Measurements from ENCODE around the gene TSHZ1.
A peak's percentile ranks its signal among the peaks of the same experiment; 100 is the strongest.

Gene TSHZ1

DNA sequence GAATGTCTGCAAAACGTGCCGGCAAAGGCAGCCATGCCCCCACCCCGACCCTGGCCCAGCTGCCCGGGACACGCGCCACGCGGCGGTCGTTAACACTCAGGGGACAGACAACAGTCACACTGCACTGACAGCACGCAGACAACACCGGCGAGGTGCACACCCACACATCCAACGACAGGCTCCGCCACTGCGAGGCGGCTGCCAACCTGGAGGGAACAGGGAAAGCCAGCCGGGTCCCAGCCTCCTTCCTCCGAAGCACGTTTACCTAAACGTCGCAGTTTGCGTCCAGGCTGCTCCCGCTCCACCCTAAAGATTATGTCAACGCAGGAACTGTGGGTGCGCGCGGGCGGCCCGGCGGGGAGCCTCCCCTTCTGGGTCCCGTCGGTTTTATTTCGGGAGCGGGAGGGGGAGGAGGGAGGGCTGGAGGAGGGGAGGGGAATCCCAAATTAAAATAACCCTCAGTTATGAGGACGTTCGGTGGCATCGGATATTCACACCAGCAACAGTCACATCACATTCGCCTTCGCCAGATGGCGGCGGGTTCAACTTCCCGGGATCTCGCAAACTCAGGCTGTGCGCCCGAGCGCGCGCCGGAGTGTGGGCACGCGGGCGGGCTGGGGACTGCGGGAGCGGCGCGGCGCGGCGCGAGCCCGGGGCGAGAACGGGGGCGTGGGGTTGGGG lies 2.3 kb upstream of the TSHZ1 start:
- DNase-seq = peak; percentile 70

DNA sequence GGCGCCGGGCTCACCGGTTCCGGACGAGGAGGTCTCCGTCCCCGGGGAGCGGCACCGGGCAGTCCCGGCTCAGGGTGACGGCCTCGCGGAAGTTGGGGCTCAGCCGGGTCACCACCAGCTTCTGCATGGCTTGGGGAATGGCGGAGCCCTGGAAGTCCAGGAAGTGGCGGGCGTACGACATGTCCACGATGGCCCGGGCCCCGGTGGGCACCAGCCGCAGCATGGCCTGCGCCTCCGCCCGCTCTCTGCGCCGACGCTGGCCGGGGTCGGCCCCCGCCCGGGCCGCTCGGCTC lies 1.8 kb upstream of the TSHZ1 start:
- no peak for DNase-seq

DNA sequence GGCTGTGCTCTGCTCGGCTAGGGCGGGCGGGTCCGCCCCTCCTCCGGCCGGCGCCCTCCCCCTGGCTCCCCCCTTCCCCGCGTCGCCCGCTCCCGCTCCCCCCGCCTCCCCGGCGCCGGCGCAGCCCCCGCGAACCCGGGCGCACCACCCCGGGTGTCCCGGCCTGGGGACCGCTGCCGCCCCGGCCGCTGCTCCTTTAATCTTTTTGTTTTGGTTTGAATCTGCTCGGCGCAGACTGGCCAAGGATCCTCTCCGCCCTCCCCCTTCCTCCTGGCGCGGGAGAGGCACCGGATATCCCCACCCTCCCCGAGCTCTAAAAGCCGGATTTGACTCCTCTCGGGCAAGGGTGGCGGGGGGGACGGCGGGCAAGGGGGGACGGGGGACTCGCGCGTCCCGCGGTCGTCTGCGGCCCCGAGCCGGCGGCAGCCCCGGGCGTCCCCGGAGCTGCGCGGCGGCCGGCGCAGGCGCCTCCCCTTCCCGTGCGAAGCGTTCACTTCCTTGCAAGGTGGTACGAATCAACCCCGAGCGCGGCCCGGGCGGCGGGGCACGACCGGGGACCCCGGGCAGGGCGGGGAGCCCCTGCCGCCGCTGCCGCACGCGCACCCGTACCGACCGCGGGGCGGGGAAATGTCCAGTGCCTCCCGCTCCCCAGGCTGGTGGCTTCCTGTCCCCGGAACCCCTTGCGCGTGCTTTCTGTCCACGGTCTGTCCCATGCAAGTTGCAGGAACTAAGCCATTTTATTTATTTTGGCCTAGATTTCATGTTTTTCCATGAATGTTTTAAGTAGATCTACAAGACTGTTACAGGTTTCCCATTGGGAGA lies 1.3 kb upstream of the TSHZ1 start, which contains the start of gene PTGR3:
PTGR3 (minus strand) TSS at position 11 of the 822 bp plus-strand sequence. CDS start 81 bp downstream, outside the sequence.
- DNase-seq = peak; percentile 93

DNA sequence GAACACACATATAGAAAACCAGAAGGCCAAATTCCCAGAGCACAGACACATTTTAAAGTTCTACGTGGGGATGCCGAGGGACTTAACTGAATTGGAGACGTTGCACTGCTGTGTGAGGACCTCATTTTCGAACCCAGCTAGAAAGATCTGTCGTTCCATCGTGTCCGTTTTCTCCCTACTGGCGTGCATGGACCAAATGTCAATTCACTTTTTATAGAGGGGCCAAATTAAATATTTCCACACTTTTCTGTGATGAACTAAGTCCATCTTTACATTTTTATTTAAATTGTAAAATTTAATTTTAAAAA lies 692 bp upstream of the TSHZ1 start:
- DNase-seq = no peak

DNA sequence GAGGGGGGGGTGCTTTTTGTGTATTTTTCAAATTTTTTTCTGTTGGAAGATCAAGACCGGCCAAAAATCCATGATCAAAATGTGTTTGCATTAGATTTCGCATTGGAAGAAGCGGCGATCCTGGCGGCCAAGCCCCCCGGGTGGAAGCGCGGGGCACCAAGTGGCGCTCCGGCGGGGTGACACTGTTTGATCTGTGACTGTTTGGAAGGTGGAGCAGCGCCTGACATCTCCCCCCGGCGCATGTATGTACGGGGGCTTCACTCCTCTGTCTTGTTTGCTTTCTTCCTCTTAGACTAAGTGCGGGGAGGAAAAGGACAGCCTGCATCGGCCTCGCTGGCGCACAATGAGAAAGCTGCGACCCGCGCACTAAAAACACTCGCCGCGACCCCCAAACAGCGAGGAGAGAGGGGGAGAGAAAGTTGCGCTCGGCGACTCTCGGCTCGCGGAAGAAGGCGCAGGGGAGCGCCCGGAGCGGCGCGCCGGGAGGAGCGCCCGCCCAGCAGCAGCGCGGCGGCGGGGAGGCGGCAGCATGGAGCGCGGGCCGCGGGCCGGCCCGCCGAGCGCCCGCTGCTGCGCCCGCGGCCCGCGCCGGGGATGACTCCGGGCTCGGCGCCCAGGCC lies 515 bp downstream of the TSHZ1 start:
- peak; percentile 59 for DNase-seq

DNA sequence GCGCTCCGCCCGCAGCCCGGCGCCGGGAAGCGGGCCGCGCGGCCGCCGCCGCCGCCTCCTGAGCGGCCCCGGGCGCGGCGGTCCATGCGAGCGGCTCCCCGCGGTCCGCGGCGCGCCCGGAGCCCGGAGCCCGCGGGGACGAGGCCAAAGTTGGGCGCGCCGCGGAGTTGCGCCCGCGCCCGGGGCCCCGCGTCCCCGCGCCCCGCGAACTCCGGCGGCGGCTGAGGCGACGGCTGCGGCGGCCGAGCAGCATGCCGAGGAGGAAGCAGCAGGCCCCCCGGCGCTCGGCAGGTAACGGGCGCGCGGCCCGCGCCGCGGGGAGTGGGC lies 992 bp downstream of the TSHZ1 start:
- DNase-seq = no peak

DNA sequence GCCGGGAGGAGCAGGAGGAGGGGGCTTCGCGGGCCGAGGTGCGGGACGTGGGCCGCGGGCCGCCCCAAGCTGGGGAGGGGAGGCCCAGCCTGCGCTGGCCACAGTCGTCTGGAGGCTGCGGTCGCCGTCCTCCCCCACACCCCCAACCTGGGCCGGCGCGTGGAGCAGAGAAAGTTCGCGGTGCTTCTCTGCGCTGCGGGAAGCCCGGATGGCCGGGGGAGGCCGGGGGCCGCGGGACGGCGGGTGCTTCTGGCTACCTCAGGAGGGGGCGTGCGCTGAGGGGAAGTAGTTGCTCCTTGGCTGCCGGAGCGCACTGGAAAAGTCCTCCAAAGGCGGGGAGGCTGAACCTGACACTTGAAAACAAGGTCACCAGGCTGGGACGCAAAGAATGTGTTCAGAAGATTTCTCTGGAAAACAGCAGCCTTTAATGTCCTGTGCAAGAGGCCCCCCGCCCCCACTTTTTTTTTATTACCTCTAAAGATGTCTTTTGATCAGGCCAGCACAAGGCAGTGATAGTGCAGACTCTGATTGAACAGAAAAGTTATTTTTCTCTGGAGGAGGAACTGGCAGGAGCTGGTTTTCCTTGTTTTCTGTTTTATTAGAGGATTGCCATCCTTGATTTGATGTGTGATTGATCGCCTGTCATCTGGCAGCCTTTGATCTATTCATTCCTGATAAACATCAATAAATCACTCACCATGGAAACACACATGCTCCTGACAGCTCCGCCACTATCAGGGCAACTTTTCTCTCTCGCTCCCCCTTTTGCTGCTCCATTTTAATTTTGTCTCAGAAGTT lies 1.6 kb downstream of the TSHZ1 start:
- DNase-seq = peak; percentile 66

DNA sequence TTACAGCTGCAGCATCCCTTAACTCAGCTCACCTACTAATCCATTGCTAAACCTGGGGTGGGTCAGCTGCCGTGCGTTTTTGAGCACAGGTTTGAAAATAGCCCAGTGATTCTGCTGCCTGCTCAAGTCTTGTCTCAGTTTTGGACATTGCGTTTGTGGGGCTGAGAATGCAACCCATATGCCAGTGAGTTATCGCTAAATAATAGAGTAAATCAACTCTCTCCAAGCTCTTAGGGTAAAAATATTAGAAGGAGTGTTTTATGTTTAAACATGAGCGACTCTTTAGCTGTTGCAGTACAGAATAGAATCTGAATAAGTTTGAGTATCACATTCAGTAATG lies 2.1 kb downstream of the TSHZ1 start:
- DNase-seq = no peak

DNA sequence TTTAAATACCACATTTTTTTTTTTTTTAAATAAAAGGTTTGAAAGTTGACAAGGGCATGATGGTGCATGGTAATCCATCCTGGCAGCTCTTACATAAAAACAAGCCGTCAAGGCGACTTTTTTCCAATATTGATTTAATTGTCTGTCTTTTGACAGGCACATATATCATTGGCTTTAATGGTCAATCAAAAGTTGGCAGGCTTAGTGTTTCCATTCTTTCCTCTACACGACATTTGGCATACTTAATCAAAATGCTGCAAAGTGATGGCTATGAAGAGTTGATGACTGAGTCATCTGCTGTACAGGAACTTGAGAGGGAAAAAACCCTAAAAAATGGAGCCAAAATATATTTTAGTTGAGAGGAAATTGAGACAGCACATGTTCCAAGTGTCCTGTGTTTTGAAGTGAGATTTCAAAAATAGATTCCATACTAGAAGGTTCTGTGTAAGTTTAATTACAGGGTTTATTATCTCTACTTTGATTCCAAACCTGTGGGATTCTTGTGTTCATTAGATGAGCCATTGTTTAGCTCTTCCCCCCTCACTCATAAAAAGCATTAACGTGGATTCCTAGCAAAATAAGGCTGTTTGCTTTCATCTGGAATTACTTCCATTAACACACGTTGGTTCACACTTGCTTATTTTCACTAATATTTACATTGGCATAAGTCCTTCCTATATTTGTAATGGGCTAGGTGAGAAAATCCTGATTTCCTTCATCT lies 3.2 kb downstream of the TSHZ1 start:
- DNase-seq = no peak

DNA sequence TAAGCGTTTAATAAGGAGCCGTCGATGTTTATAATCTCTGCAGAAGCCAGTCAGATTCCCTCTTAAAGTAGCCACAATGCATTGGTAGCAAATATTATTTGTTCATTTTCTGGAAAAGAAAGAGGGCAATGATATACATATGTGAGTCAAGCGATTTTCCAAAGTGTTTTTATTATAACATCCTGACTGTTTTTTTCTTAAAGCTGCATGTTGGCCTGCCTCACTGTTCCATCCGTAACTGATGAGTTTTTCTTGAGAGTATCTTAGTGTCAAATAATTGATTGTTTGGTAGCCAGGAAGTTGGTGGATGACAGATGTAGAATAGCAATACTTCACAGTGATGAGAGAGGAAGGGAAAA lies 3.7 kb downstream of the TSHZ1 start:
- no peak for DNase-seq

DNA sequence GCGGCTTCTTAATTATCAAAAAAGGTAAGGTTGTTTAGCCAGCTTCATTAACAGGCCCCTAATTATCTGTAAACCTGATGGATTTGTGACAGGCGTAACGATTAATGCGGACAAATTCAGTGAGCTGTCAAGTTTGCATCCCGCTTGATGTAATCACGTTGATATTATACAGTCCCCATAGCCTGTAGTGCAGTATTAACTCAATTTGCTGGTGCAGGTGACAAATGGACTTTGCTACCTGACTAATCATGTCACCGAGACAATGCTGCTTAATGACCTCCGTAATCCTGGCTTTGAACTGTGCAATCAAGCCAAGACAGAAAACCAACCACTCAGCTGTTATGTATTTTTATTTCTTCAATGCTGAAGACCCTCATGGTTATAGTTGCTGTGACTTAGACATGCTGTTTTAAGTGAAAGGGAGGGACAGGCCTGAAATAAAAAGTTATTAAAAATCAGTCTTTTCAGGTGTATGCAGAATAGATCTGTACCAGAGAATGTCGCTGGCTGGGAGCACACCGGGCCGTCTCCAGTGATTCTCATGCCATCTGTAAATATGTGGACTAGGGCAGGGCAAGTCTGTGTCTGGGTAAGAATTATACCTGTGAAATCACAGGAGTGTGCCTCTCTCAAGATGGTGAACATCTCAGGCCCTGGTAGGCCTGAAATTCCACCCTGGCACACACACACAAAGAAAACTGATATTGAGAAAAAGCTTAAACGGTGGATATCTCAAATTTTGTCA lies 4.3 kb downstream of the TSHZ1 start:
- DNase-seq = no peak

DNA sequence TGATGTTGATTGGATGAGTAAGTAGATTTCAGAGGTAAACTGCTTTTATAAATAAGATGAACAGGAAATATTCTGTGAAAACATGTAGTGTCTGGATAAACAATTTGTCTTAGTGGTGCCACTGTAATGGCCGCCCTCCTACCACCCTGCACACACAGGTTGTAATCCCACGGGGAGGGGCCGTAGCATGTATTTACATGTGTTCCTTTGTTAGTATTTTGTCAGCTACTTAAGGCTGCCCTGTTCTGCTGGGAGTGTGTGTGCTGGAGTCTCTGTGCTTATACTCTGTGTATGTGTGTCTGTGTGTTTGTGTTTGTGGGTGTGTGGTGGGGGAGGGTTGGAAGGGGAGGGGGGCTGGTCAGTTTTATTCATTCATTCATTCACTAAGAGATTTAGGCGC lies 5.1 kb downstream of the TSHZ1 start:
- no peak for DNase-seq

DNA sequence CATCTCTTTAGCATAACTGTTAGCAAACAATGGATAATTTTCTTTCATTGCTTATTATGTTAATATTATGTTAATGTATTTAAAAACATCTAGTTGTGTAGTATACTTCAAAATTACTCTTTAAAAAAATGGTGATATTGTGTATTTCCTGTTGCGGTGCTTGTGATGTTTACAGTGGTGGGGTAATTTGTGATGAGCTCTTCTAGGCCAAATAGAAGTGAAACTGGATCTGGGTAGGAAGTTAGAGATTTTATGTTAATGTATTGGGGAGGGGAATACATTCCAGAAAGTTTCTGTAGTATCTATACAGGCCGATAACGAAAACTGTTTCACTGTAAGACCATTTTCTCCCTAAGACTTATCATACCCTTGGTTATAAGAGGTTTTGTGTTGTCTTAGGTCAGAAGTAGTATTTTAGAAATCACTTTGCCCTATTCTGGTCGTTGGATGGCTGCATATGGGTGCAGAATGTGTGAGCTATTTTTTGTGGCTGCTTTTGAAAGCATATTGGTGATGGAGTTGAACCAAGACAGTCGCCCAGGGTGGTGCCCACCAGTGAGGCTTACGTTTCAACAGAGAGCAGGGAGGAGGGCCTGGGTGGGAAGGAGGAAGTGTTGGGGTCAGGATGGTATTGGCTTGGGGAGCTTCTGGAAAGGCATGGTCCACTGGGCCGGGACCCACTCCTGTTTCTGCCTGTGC lies 5.8 kb downstream of the TSHZ1 start:
- DNase-seq = no peak

DNA sequence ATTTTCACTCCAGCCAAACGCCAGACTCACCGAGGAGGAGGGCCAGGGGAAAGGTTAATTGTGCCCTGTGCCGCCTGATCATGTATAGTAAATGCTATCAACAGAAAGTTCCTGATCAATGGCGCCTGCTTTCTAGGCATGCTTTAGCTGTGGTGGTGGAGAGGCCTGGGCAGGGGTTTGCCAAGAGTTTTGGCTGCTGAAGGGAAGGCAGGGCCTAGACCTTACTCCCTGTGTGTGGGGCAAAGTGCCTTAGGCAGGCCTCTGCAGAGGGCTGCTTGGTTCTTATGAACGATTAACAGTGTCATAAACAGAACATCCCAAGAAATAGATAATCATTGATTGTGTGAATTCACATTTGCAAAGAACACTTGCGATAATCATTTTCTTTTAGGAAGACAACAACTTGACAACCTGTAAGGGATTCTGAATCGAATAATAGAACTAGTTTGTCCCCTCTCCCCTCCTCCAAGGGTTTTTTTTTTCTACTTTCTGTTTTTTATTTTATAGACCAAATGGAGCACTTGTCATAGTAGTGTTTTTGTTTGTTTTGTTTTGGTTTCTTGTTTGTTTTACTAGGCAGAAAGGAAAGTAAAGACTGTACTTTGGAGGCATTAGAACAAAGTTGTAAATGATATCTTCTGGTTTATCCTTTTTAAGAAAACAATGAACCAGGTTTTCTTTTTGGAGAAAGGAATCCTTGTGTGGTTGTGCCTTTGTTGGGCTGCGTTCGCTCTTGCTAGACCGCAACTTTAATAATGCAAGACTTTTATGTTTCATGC lies 6.5 kb downstream of the TSHZ1 start:
- no peak for DNase-seq

DNA sequence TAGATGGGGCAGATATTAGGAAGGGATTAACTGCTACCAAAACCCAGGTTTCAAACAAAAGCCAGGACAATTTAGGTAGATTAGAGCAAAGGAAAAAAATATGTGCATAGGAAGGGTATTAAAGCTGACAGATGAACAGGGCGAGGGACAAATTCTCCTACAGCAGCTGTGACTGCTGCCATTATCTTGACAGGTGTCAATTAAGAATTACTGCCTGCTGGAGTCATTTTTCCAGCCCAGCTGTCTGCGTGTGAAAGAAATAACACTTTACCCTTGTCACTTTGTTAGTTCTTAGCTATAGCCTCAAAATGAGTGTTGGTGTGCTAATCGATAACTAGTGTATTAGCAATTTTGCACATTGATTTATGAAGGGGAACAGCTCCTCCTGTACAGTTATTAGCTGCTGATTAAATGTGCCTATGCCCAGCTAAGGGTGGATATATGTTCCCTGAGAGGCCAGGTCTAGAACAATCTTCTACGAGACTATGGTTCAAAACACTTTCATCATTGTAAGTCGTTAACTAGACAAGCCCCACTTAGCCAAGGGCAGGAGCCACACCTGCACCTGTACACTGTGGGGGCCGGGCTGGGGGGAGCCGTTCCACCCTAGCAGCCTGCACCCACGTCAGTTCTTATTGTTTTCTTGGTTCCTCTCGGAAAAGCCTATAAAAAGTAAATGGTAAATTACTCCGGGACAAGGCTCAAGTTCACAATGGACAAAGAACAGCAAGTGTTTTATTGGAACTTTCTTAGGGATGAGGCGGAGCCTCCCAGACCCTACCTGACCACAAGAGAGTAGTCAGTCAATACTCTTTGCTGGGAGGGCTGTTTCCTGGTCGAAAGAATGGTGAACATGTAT lies 7.7 kb downstream of the TSHZ1 start:
- DNase-seq = no peak

DNA sequence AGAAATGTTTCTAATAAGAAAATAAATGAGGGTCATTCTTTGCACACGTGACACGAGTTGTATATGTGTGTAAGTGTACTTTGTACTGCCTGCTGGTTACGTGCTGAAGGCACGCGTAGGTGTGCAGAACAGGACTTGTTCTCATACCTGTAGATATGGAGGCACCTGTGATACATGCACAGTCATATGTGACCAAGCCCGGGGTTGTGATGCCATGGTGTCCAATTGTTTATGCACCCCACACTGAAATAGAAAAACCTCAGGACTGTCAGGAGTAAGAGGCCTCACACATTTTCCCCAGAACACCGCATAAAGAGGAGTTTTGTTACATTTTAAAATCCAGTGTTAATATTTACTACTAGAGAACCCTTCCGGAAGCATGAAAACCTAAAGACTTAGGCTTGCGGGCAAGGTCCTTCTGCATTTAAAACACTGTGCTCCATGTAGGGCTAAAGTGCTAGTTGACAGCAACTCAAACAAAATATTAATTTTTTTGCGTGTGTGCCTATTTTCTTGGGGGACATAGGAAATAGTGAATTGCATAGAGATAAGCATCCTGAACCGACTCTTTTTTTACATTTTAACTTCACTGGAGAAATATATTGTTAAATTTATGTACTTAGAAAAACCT lies 9.3 kb downstream of the TSHZ1 start:
- DNase-seq = no peak

DNA sequence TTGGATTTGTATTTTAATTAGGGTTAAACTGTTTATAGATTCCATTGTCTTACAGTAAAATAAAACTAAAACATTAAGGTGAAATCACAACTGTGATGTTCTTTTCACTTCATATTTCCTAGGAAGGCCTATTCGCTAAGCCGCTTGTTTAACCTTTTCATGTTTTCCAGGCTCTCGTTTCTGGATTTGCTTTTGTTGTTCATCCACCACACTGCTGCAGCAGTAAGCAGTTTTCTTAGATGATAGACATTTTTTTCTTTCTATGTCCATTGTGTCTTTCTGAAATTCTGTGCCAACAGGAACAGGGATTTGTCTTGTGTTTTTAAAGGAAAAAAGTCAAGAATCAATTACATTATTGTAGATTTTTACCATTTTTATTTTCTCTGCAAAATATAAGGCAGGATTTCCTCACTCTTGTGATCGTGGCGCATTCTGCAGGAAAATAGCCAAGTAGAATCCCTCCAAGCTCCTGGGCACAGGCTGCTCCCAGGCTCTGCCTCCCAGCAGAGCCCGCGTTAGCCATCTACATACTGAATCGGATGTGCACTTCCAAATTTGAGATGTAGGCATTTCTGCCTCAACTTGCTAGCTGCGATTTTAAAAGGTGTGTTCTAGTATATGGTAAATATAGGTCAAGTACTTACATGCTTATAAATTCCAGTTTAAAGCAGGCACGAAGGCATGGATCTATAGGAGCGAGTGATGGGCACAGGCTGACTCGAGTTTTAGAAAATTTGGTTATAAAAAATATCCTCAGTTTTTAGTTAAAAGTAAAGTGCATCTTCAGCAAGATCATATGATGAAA lies 10.2 kb downstream of the TSHZ1 start:
- DNase-seq = no peak

DNA sequence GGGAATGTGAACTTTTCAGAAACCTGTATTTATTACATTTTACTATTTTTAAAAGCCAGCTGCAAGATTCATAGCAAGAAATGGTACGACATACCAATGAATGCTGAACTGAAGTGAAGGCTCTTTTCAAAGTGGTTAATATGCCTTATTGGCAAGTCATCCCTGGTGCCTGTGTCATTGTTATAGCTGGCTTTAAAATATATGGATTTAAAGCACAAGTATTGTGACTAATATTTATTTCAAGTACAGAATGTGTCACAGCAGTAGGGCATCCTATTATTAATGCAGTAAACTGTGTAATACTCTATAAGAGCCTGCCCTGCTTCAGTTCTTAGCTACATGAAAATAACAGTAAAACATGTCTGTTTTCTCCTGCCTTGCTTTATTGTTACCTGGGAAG lies 10.8 kb downstream of the TSHZ1 start:
- DNase-seq = no peak

DNA sequence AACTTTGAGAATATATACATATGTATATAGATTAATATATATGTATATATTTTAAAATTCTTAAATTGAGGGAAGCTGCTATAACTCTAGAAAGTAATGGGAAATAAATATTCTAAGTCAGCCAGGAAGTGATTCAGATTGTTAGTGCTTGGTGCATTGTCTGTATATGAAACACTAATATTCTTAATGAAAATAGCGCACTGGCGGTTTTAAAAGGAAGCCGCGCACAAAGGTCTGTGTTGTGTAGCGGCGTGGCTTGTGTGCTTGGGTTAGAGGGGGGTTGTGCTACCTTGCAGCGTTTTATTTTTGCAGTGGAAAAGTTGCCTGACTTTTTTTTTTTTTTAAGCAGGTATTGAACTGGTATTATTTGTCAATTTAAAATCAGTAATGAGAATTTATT lies 11.3 kb downstream of the TSHZ1 start:
- no peak for DNase-seq
